ENCODE measurements around the gene C11orf24.

GRCh38 chr11:68226421-68226820, 45.4 kb downstream of the C11orf24 start:
- TF ChIP-seq EZH2 (IDR thresholded peaks at IDR 0.05; ENCODE audit: insufficient read depth, poor library complexity, severe bottlenecking): no peak
- TF ChIP-seq EZH2phosphoT487 (IDR thresholded peaks at IDR 0.05; ENCODE audit: insufficient read depth, low read depth): no peak
